T-helper 17 cell (primary cell): Measurements from ENCODE around the gene CCDC57. TPM values are rescaled to one million over a fixed set of nuclear protein-coding genes. Genes with fewer than 3 reads are reported as not detected.

Source experiments
- ATAC-seq: fragments of 150-1000 bp; cut with Tn5 transposase; 2 replicates; pipeline ENCODE4 v1.10.0; 2021; ENCODE audit warnings: mild to moderate bottlenecking, moderate library complexity
- DNase-seq, 3 donors: peaks; one replicate each; pipeline versions ENCODE4 v3.0.0 to v3.0.0-alpha.2; 2020 to 2021
- H3K9me3 ChIP-seq: one replicate; pipeline ENCODE4 v1.7.0; 2013; ENCODE audit warnings: low read length, mild to moderate bottlenecking; ENCODE audit not compliant: control insufficient read depth, poor library complexity, severe bottlenecking
- H3K27ac Mint-ChIP-seq: one replicate; pipeline ENCODE4 v1.8.0; 2022; ENCODE audit warnings: mild to moderate bottlenecking, moderate library complexity, mixed read lengths
- H3K27me3 Mint-ChIP-seq: one replicate; pipeline ENCODE4 v1.8.0; 2022; ENCODE audit warnings: mixed read lengths
- H3K36me3 Mint-ChIP-seq: one replicate; pipeline ENCODE4 v1.8.0; 2022; ENCODE audit warnings: low read depth, mixed read lengths
- H3K4me1 Mint-ChIP-seq: one replicate; pipeline ENCODE4 v1.8.0; 2022; ENCODE audit warnings: mild to moderate bottlenecking, mixed read lengths
- H3K4me3 Mint-ChIP-seq: one replicate; pipeline ENCODE4 v1.8.0; 2022; ENCODE audit warnings: mild to moderate bottlenecking, moderate library complexity, mixed read lengths
- total RNA-seq, 4 donors: library from RNA in 2 of 4; stranded (reverse) in 2 of 4; gene quantifications; one replicate each; pipeline ENCODE4 v1.2.3 and lab custom pipeline; 2022 to 2026

CCDC57 gene
- total RNA-seq, 2 donors from 2014 or later = 79.1 to 89.0 TPM

DNA sequence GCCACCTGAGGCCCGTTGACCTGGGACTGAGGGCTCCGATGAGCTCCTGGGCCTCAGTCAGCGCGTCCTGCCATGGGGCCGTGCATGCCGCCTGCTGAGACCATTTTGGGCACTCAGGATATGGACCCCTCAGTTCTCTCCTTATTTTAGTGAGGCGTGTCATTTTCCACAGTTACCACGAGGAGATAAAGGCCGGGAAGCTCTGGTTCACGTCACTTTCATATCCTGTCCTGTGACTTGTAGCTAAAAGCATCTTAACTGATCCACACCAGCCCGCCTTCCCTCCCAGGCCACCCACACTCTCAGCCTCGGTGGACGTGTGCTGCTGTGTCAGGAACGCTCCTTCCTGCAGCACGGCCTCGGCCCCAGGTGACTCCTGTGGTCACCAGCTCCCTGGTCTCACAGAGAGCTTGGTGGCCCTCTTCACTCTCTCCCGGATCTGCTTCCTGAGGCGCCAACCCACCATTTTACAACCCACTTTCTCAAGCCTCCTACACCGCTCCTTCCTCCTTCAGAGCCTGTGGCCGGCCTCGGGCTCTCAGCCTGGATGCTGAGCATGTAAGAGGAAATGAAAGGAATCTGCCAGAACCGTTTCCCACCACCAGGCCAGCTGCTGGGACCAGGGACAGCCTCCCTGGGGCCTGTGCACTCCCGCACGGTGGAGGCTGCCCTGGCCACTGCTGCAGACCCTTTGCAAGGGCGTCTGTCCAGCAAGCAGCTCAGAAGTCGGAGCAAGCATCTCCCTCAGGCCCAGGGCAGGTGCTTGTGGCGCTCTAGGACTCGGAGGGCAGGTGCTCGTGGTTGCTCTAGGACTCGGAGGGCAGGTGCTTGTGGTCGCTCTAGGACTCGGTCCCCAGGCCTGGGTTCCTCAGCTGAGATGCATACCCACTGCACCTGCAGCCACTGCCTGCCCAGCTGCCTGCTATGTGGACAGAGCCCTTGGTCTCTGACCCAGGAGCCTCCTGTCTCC, 90.7 kb downstream of the CCDC57 start:
- ATAC-seq (no peak), DNase-seq (no peak)
- Mint-ChIP-seq H3K27ac (no peak overlapping the region), H3K27me3 (no peaks in the 10 kb centered on the region), H3K4me3 (no peak overlapping the region), H3K4me1 (peaks cover 37% of the 10 kb centered on the region), H3K36me3 (no peaks in the 10 kb centered on the region)
- H3K9me3 ChIP-seq = no peaks in the 10 kb centered on the region

GRCh38 chr17:82121246-82121645, 91.4 kb downstream of the CCDC57 start:
- peaks cover 30% of the 10 kb centered on the region for H3K4me1 Mint-ChIP-seq
- H3K9me3 ChIP-seq = no peaks in the 10 kb centered on the region
- no peak overlapping the region for H3K27ac Mint-ChIP-seq
- no peaks in the 10 kb centered on the region for H3K36me3 Mint-ChIP-seq
- ATAC-seq = no peak
- no peak overlapping the region for H3K4me3 Mint-ChIP-seq
- no peak for DNase-seq
- H3K27me3 Mint-ChIP-seq = no peaks in the 10 kb centered on the region

- DNase-seq = no peak
- no peaks in the 10 kb centered on the region for H3K9me3 ChIP-seq
- Mint-ChIP-seq H3K27me3 (no peaks in the 10 kb centered on the region), H3K4me3 (no peak overlapping the region), H3K27ac (no peak overlapping the region), H3K4me1 (peaks cover 22% of the 10 kb centered on the region), H3K36me3 (no peaks in the 10 kb centered on the region)
- peak; percentile 39 for ATAC-seq
Measured at GRCh38 chr17:82120148-82120547, 92.5 kb downstream of the CCDC57 start.

- ATAC-seq (no peak), DNase-seq (no peak)
- H3K4me3 Mint-ChIP-seq = no peak overlapping the region
- no peak overlapping the region for H3K27ac Mint-ChIP-seq
- no peaks in the 10 kb centered on the region for H3K36me3 Mint-ChIP-seq
- H3K27me3 Mint-ChIP-seq = no peaks in the 10 kb centered on the region
- H3K9me3 ChIP-seq = no peaks in the 10 kb centered on the region
- peaks cover 14% of the 10 kb centered on the region for H3K4me1 Mint-ChIP-seq
Measured at GRCh38 chr17:82118815-82119380, 93.7 kb downstream of the CCDC57 start.

DNA sequence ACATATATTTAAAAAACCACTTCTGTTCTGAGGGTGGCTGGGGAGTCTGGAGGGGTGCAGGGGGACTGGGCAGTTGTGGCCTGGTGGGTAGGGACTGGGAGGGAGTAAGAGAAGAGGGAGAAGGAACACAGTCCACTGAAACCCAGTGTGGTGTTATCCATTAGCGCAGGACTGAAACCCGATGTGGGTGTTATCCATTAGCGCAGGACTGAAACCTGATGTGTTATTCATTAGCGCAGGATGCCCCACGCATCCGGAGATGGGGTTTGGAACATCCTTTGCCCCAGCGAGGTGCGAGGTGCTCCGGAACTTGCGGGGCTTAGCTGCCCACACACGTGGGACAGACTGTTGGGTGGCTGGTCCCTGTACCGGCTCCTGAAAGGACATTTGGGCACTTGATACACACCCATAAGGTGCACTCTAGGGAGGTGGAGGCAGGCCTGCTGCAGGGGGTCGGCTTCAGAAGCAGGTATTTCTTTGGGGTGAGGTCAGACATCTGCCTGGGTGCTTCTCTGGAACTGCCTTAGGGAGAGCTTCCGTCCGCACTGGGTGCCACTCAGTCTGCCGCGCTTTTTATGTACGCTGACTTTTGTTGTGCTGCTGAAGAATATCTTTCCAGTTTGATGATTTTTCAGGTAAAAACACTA, 94.4 kb downstream of the CCDC57 start:
- Mint-ChIP-seq H3K27ac (no peak overlapping the region), H3K27me3 (no peaks in the 10 kb centered on the region), H3K36me3 (no peaks in the 10 kb centered on the region), H3K4me3 (no peak overlapping the region), H3K4me1 (peaks cover 13% of the 10 kb centered on the region)
- DNase-seq (no peak), ATAC-seq (no peak)
- no peaks in the 10 kb centered on the region for H3K9me3 ChIP-seq

DNA sequence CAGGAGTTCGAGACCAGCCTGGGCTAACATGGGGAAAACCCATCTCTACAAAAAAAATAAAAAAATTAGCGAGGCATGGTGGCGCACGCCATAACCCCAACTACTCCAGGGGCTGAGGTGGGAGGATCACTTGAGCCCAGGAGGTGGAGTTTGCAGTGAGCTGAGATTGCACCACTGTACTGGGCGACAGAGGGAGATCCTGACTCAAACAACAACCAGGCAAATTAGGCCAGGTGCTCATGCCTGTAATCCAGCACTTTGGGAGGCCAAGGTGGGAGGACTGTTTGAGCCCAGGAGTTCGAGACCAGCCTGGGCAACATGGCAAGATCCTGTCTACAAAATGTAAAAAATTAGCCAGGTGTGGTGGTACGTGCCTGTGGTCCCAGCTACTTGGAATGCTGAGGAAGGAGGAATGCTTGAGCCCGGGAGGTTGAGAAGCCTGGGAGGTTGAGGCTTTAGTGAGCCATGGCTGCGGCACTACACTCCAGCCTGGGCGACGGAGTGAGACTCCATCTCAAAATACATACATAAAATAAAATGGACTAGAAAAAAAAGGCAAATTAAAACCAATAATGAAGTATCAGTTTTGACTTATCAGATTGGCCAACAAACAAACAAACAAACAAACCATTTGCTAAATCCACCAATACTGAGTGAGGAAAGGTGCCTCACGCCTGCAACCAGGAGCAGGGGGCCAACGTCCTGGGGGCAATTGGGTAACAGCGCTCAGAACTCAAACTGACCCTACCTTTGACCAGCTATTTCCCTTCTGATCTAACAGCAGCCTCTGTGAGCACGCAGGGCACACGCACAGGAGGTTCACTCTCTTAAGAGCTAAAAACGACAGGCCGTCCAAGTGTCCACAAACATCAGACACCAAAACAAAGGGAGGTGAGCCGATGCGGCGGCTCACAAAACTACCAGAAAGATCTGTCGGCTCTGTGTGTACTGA, 95.2 kb downstream of the CCDC57 start:
- Mint-ChIP-seq H3K4me1 (peaks cover 8% of the 10 kb centered on the region), H3K36me3 (no peaks in the 10 kb centered on the region), H3K27me3 (no peaks in the 10 kb centered on the region), H3K27ac (no peak overlapping the region), H3K4me3 (no peak overlapping the region)
- DNase-seq (no peak), ATAC-seq (no peak)
- H3K9me3 ChIP-seq = no peaks in the 10 kb centered on the region

DNA sequence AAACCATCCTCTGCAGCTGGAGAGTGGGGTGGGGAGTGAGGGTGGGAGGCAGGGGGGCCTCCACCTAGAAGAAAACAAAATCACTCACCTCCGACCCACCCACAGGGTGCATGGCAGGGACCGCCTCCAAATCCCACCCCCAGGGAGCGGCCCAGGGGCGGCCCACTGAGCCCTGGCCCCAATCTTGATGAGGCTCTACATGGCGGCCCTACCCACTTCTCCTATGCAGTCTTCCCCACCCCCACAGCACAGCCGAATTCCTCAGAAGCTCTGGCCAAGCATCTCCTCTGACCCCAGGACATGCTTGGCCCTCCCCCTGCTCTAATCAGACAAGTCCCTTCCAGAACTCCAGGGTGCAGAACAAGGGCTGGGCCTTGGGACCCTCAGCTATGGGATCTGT, 96.4 kb downstream of the CCDC57 start:
- no peak overlapping the region for H3K27ac Mint-ChIP-seq
- ATAC-seq (no peak), DNase-seq (no peak)
- no peak overlapping the region for H3K4me3 Mint-ChIP-seq
- H3K9me3 ChIP-seq = no peaks in the 10 kb centered on the region
- H3K36me3 Mint-ChIP-seq = no peaks in the 10 kb centered on the region
- H3K27me3 Mint-ChIP-seq = no peaks in the 10 kb centered on the region
- H3K4me1 Mint-ChIP-seq = peaks cover 5% of the 10 kb centered on the region

DNA sequence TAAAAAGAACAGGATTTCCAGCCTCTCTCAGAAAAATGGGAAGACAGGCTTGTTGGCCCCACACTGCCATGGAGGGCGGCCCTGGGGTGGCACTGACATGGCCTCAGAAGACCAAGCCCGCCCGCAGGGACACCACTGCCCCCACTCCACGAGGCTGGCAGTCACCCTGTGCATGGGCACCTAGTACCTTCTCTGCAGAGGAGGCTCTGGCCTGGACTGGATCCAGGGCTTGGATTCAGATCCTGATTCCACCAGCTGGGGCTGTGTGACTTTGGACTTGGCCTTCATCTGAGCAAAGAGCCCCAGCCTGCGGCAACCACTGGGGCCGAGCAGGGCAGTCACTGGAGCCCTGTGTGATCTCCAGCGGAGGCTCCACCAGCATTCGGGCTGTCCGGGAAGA, 97.8 kb downstream of the CCDC57 start:
- Mint-ChIP-seq H3K4me3 (no peak overlapping the region), H3K36me3 (no peaks in the 10 kb centered on the region), H3K27ac (no peak overlapping the region), H3K27me3 (no peaks in the 10 kb centered on the region), H3K4me1 (peaks cover 5% of the 10 kb centered on the region)
- no peaks in the 10 kb centered on the region for H3K9me3 ChIP-seq
- DNase-seq (no peak), ATAC-seq (no peak)

DNA sequence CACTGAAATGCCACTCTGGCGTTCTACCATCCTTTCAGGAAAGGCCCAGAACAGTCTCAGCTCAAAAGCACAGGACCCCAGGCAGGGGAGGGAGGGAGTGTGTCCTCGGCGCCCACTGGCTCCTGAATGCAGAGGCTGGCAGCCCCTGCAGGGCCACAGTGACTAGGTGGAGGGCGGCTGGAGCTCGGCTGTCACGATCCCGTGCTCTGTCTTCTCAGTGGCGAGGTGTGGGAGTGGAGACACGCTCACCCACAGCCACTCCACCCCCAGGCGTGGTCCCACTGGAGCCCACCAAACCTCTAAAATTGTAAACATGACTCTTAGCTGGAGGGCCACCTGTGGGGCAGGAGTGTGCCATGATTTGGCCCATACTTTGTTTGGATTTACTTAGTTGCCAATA, 98.2 kb downstream of the CCDC57 start:
- no peak overlapping the region for H3K4me3 Mint-ChIP-seq
- no peaks in the 10 kb centered on the region for H3K27me3 Mint-ChIP-seq
- no peaks in the 10 kb centered on the region for H3K9me3 ChIP-seq
- peaks cover 4% of the 10 kb centered on the region for H3K4me1 Mint-ChIP-seq
- no peak overlapping the region for H3K27ac Mint-ChIP-seq
- DNase-seq (no peak), ATAC-seq (no peak)
- H3K36me3 Mint-ChIP-seq = no peaks in the 10 kb centered on the region

DNA sequence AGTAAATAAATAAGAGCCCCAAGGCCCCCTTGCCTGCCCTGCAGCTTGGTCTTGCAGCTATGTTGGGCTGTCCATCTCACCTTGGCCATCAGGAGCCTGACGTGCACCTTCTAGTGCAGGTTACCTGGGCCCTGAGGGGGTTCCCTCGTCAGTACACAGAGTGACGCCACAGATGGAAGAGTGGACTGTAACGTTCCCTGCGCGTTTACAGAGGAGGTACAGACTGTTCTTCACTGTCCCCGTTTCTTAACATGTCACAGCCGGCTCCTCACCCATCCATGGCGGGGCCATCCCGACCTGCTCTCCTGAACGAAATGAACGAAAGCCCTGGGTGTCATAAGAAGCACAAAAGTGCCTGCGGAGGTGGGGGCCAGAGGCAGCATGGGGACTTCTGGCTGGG, 98.7 kb downstream of the CCDC57 start:
- peak overlapping the region; percentile 32 for H3K27ac Mint-ChIP-seq
- peaks cover 6% of the 10 kb centered on the region for H3K4me1 Mint-ChIP-seq
- ATAC-seq = no peak

DNA sequence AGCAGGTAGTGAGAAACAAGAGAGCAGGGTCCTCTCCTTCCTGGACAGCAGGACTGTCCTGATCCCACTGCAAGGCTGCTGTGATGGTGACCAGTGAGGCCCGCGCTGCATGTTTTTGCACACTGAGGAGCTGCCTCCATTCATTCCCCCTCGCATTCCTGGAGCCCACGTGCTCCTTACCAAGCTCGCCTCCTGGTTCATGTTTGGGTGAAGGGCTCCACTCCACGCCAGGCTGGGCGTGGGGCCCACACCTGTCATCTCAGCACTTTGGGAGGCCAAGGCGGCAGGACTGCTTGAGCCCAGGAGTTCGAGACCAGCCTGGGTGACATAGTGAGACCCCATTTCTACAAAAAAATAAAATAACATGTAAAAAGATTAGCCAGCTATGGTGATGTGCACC, 99.2 kb downstream of the CCDC57 start:
- H3K4me3 Mint-ChIP-seq = no peak overlapping the region
- ATAC-seq = no peak
- H3K27ac Mint-ChIP-seq = peak overlapping the region; percentile 32
- H3K27me3 Mint-ChIP-seq = no peaks in the 10 kb centered on the region
- peaks cover 7% of the 10 kb centered on the region for H3K4me1 Mint-ChIP-seq
- H3K9me3 ChIP-seq = no peaks in the 10 kb centered on the region
- no peak for DNase-seq
- no peaks in the 10 kb centered on the region for H3K36me3 Mint-ChIP-seq

More for the DNA sequence above, 98.7 kb downstream of the CCDC57 start:
- Mint-ChIP-seq H3K36me3 (no peaks in the 10 kb centered on the region), H3K4me3 (no peak overlapping the region), H3K27me3 (no peaks in the 10 kb centered on the region)
- no peak for DNase-seq
- H3K9me3 ChIP-seq = no peaks in the 10 kb centered on the region

- no peaks in the 10 kb centered on the region for H3K36me3 Mint-ChIP-seq
- DNase-seq (no peak), ATAC-seq (no peak)
- H3K4me1 Mint-ChIP-seq = peaks cover 8% of the 10 kb centered on the region
- no peaks in the 10 kb centered on the region for H3K27me3 Mint-ChIP-seq
- no peak overlapping the region for H3K4me3 Mint-ChIP-seq
- no peaks in the 10 kb centered on the region for H3K9me3 ChIP-seq
- H3K27ac Mint-ChIP-seq = peak overlapping the region; percentile 32
Measured at GRCh38 chr17:82112914-82113311, 99.7 kb downstream of the CCDC57 start.
